ACC112 (cell line): ENCODE results near the gene KLHL29.

Experiments
- H2AFZ ChIP-seq: fragments of 200-600 bp; sonication (generic); one replicate; pipeline ENCODE4 v1.6.0; 2017; ENCODE audit warnings: antibody characterized with exemption, low read length; ENCODE audit not compliant: unreplicated experiment
- H3K27ac ChIP-seq: fragments of 200-600 bp; sonication (generic); 2 replicates; pipeline ENCODE4 v1.5.1; 2014; ENCODE audit warnings: low read depth, mild to moderate bottlenecking, antibody characterized with exemption, low read length, moderate library complexity
- H3K27me3 ChIP-seq: fragments of 200-600 bp; sonication (generic); 2 replicates; pipeline ENCODE4 v1.6.1; 2014; ENCODE audit warnings: mild to moderate bottlenecking, antibody characterized with exemption, low read length, moderate library complexity, mixed read lengths; ENCODE audit not compliant: insufficient read depth
- H3K36me3 ChIP-seq: fragments of 200-600 bp; sonication (generic); 2 replicates; pipeline ENCODE4 v1.6.1; 2016; ENCODE audit warnings: mild to moderate bottlenecking, antibody characterized with exemption, low read length, moderate library complexity, mixed read lengths; ENCODE audit not compliant: insufficient read depth
- H3K4me1 ChIP-seq: fragments of 200-600 bp; sonication (generic); one replicate; pipeline ENCODE4 v1.6.1; 2016; ENCODE audit warnings: low read length, mixed read lengths; ENCODE audit not compliant: insufficient read depth, unreplicated experiment, control insufficient read depth
- H3K4me3 ChIP-seq: fragments of 200-600 bp; sonication (generic); 2 replicates; pipeline ENCODE4 v1.5.1; 2014; ENCODE audit warnings: mild to moderate bottlenecking, low read depth, low read length
- H3K79me2 ChIP-seq: fragments of 200-600 bp; sonication (generic); one replicate; pipeline ENCODE4 v1.6.0; 2016; ENCODE audit warnings: low read length; ENCODE audit not compliant: control insufficient read depth, unreplicated experiment, insufficient read depth

Gene KLHL29

GRCh38 chr2:23659328-23659727 is 274.3 kb downstream of the KLHL29 start:
- H3K4me3 ChIP-seq: no peak overlapping the region

GRCh38 chr2:23659773-23660172 is 274.8 kb downstream of the KLHL29 start:
- Histone ChIP-seq H3K4me1 (no peaks in the 10 kb centered on the region), H3K27me3 (no peaks in the 10 kb centered on the region), H3K36me3 (no peaks in the 10 kb centered on the region), H3K79me2 (no peaks in the 10 kb centered on the region), H3K4me3 (no peak overlapping the region), H3K27ac (no peak overlapping the region), H2AFZ (no peak overlapping the region)

More at GRCh38 chr2:23659328-23659727, 274.3 kb downstream of the KLHL29 start:
- no peaks in the 10 kb centered on the region for H3K27me3 ChIP-seq
- H3K4me1 ChIP-seq: no peaks in the 10 kb centered on the region
- H2AFZ ChIP-seq: no peak overlapping the region
- H3K36me3 ChIP-seq: no peaks in the 10 kb centered on the region
- H3K27ac ChIP-seq: no peak overlapping the region
- H3K79me2 ChIP-seq: no peaks in the 10 kb centered on the region

GRCh38 chr2:23660237-23660636 is 275.3 kb downstream of the KLHL29 start:
- H3K4me1 ChIP-seq: no peaks in the 10 kb centered on the region
- H3K36me3 ChIP-seq: no peaks in the 10 kb centered on the region
- H2AFZ ChIP-seq: no peak overlapping the region
- H3K4me3 ChIP-seq: no peak overlapping the region
- no peak overlapping the region for H3K27ac ChIP-seq
- no peaks in the 10 kb centered on the region for H3K79me2 ChIP-seq
- no peaks in the 10 kb centered on the region for H3K27me3 ChIP-seq

- no peaks in the 10 kb centered on the region for H3K4me1 ChIP-seq
- no peaks in the 10 kb centered on the region for H3K79me2 ChIP-seq
- H3K27ac ChIP-seq: no peak overlapping the region
- H3K27me3 ChIP-seq: no peaks in the 10 kb centered on the region
- H2AFZ ChIP-seq: no peak overlapping the region
- H3K36me3 ChIP-seq: no peaks in the 10 kb centered on the region
- H3K4me3 ChIP-seq: no peak overlapping the region
These were observed 276.5 kb downstream of the KLHL29 start for GRCh38 chr2:23661276-23662050.

GRCh38 chr2:23662466-23662865 is 277.5 kb downstream of the KLHL29 start:
- Histone ChIP-seq H3K4me3 (no peak overlapping the region), H3K27me3 (no peaks in the 10 kb centered on the region), H3K79me2 (no peaks in the 10 kb centered on the region), H3K4me1 (no peaks in the 10 kb centered on the region), H3K36me3 (no peaks in the 10 kb centered on the region), H2AFZ (no peak overlapping the region), H3K27ac (no peak overlapping the region)

GRCh38 chr2:23662941-23663920 is 278.3 kb downstream of the KLHL29 start:
- no peak overlapping the region for H2AFZ ChIP-seq

GRCh38 chr2:23664066-23664788 is 279.2 kb downstream of the KLHL29 start:
- Histone ChIP-seq H3K36me3 (no peaks in the 10 kb centered on the region), H3K4me1 (no peaks in the 10 kb centered on the region), H2AFZ (no peak overlapping the region), H3K4me3 (no peak overlapping the region), H3K79me2 (no peaks in the 10 kb centered on the region), H3K27me3 (no peaks in the 10 kb centered on the region), H3K27ac (no peak overlapping the region)

More at GRCh38 chr2:23662941-23663920, 278.3 kb downstream of the KLHL29 start:
- no peaks in the 10 kb centered on the region for H3K79me2 ChIP-seq
- H3K36me3 ChIP-seq: no peaks in the 10 kb centered on the region
- no peaks in the 10 kb centered on the region for H3K4me1 ChIP-seq
- no peak overlapping the region for H3K27ac ChIP-seq
- H3K27me3 ChIP-seq: no peaks in the 10 kb centered on the region
- H3K4me3 ChIP-seq: no peak overlapping the region

GRCh38 chr2:23666241-23666979 is 281.4 kb downstream of the KLHL29 start:
- no peak overlapping the region for H3K27ac ChIP-seq
- H3K27me3 ChIP-seq: no peaks in the 10 kb centered on the region
- H3K36me3 ChIP-seq: no peaks in the 10 kb centered on the region
- no peaks in the 10 kb centered on the region for H3K79me2 ChIP-seq
- no peak overlapping the region for H2AFZ ChIP-seq
- no peaks in the 10 kb centered on the region for H3K4me1 ChIP-seq
- no peak overlapping the region for H3K4me3 ChIP-seq

- no peak overlapping the region for H2AFZ ChIP-seq
- H3K27me3 ChIP-seq: no peaks in the 10 kb centered on the region
- H3K36me3 ChIP-seq: no peaks in the 10 kb centered on the region
- no peak overlapping the region for H3K27ac ChIP-seq
- H3K4me1 ChIP-seq: no peaks in the 10 kb centered on the region
- no peak overlapping the region for H3K4me3 ChIP-seq
- H3K79me2 ChIP-seq: no peaks in the 10 kb centered on the region
These were observed 282.0 kb downstream of the KLHL29 start for GRCh38 chr2:23666980-23667357.
